ENCODE results near the gene NAPG.

NAPG gene

GRCh38 chr18:10514601-10515000, 11.2 kb upstream of the NAPG start:
- DNase-seq (ENCODE audit: low spot score), result no peak
- TF ChIP-seq CTCF (IDR thresholded peaks at IDR 0.05; ENCODE audit: extremely low read depth, missing control alignments), result no peak

GRCh38 chr18:10515456-10515855, 10.4 kb upstream of the NAPG start:
- no peak for DNase-seq (ENCODE audit: low spot score)

GRCh38 chr18:10516078-10516477, 9.7 kb upstream of the NAPG start:
- DNase-seq (ENCODE audit: low spot score), result no peak
- no peak for TF ChIP-seq CTCF (IDR thresholded peaks at IDR 0.05; ENCODE audit: extremely low read depth, missing control alignments)

More at GRCh38 chr18:10515456-10515855, 10.4 kb upstream of the NAPG start:
- no peak for TF ChIP-seq CTCF (IDR thresholded peaks at IDR 0.05; ENCODE audit: extremely low read depth, missing control alignments)

GRCh38 chr18:10518595-10519255, 7.1 kb upstream of the NAPG start:
- DNase-seq (ENCODE audit: low spot score), result no peak

GRCh38 chr18:10519366-10519765, 6.5 kb upstream of the NAPG start:
- no peak for DNase-seq (ENCODE audit: low spot score)
- no peak for TF ChIP-seq CTCF (IDR thresholded peaks at IDR 0.05; ENCODE audit: extremely low read depth, missing control alignments)

More at GRCh38 chr18:10518595-10519255, 7.1 kb upstream of the NAPG start:
- TF ChIP-seq CTCF (IDR thresholded peaks at IDR 0.05; ENCODE audit: extremely low read depth, missing control alignments), result no peak

- TF ChIP-seq CTCF (IDR thresholded peaks at IDR 0.05; ENCODE audit: extremely low read depth, missing control alignments), result peak; percentile 77
- peak; percentile 78 for DNase-seq (ENCODE audit: low spot score)
Observed at GRCh38 chr18:10519999-10520935, 5.6 kb upstream of the NAPG start.

- no peak for TF ChIP-seq CTCF (IDR thresholded peaks at IDR 0.05; ENCODE audit: extremely low read depth, missing control alignments)
- DNase-seq (ENCODE audit: low spot score), result no peak
Observed at GRCh38 chr18:10521566-10521965, 4.3 kb upstream of the NAPG start.

All from GM20000 (cell line).